RWPE2 (cell line): ENCODE measurements around the gene ARNT2.

Source experiments
- ATAC-seq: fragments of 200-7000 bp; cut with Tn5 transposase; 3 replicates; pipeline ENCODE4 v1.9.1; 2021; ENCODE audit warnings: low read depth
- DNase-seq: peaks from one replicate; pipeline ENCODE4 v3.0.0-alpha.2; 2020; ENCODE audit warnings: low spot score
- H3K27ac ChIP-seq: fragments of 450-650 bp; 2 replicates; pipeline ENCODE4 v1.5.1; 2017; ENCODE audit warnings: mild to moderate bottlenecking; ENCODE audit not compliant: poor library complexity, severe bottlenecking
- H3K27me3 ChIP-seq: fragments of 250-450 bp; sonication (Bioruptor Pico); 2 replicates; pipeline ENCODE4 v1.5.1; 2021; ENCODE audit warnings: mild to moderate bottlenecking, moderate library complexity; ENCODE audit not compliant: insufficient read depth, poor library complexity, severe bottlenecking
- H3K36me3 ChIP-seq: fragments of 250-450 bp; sonication (Bioruptor Pico); 2 replicates; pipeline ENCODE4 v1.5.1; 2020; ENCODE audit warnings: low read depth, mild to moderate bottlenecking, moderate library complexity
- H3K4me1 ChIP-seq: fragments of 250-450 bp; sonication (Bioruptor Pico); 2 replicates; pipeline ENCODE4 v1.5.1; 2021; ENCODE audit warnings: mild to moderate bottlenecking, moderate library complexity; ENCODE audit not compliant: insufficient read depth, poor library complexity, severe bottlenecking
- H3K4me3 ChIP-seq: fragments of 250-450 bp; sonication (Bioruptor Pico); 2 replicates; pipeline ENCODE4 v1.5.1; 2021; ENCODE audit warnings: mild to moderate bottlenecking, moderate library complexity; ENCODE audit not compliant: severe bottlenecking
- H3K9me3 ChIP-seq: fragments of 250-450 bp; sonication (Bioruptor Pico); 2 replicates; pipeline ENCODE4 v1.5.1; 2021; ENCODE audit warnings: mild to moderate bottlenecking, moderate library complexity; ENCODE audit not compliant: severe bottlenecking
- CTCF ChIP-seq: fragments of 450-650 bp; IDR thresholded peaks from one replicate; pipeline ENCODE4 v1.5.1; 2017; ENCODE audit warnings: mild to moderate bottlenecking, moderate library complexity; ENCODE audit not compliant: poor library complexity, severe bottlenecking

ARNT2 gene

GRCh38 chr15:80636675-80637074 lies 232.5 kb downstream of the ARNT2 start:
- peaks cover 6% of the 10 kb centered on the region for H3K9me3 ChIP-seq
- H3K27ac ChIP-seq: no peak overlapping the region
- no peaks in the 10 kb centered on the region for H3K4me1 ChIP-seq
- H3K4me3 ChIP-seq: no peak overlapping the region
- TF ChIP-seq CTCF: no peak
- ATAC-seq (no peak), DNase-seq (no peak)
- H3K36me3 ChIP-seq: no peaks in the 10 kb centered on the region
- no peaks in the 10 kb centered on the region for H3K27me3 ChIP-seq

DNA sequence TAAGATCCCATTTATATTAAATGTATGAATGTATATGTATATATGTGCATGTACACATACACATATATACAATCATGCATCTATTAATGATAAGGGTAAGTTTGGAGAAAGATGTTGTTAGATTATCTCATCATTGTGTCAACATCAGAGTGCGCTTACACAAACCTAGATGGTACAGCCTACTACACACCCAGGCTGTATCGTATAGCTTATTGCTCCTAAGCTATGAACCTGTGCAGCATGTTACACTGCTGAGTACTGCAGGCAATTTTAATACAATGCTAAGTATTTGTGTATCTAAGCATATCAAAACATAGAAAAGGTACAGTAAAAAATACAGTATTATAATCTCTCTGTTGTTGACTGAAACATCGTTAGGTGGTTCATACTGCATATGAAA lies 233.6 kb downstream of the ARNT2 start:
- ATAC-seq (no peak), DNase-seq (no peak)
- no peak for TF ChIP-seq CTCF
- H3K27me3 ChIP-seq: no peaks in the 10 kb centered on the region
- H3K4me3 ChIP-seq: no peak overlapping the region
- peaks cover 6% of the 10 kb centered on the region for H3K9me3 ChIP-seq
- no peaks in the 10 kb centered on the region for H3K36me3 ChIP-seq
- H3K27ac ChIP-seq: no peak overlapping the region
- no peaks in the 10 kb centered on the region for H3K4me1 ChIP-seq

- no peaks in the 10 kb centered on the region for H3K4me1 ChIP-seq
- DNase-seq (no peak), ATAC-seq (peak; percentile 19; the same call in 1 of the 3 replicates)
- peaks cover 6% of the 10 kb centered on the region for H3K9me3 ChIP-seq
- no peak overlapping the region for H3K4me3 ChIP-seq
- H3K36me3 ChIP-seq: no peaks in the 10 kb centered on the region
- no peaks in the 10 kb centered on the region for H3K27me3 ChIP-seq
- H3K27ac ChIP-seq: no peak overlapping the region
- no peak for TF ChIP-seq CTCF
Observed at GRCh38 chr15:80638553-80639167, 234.5 kb downstream of the ARNT2 start.

DNA sequence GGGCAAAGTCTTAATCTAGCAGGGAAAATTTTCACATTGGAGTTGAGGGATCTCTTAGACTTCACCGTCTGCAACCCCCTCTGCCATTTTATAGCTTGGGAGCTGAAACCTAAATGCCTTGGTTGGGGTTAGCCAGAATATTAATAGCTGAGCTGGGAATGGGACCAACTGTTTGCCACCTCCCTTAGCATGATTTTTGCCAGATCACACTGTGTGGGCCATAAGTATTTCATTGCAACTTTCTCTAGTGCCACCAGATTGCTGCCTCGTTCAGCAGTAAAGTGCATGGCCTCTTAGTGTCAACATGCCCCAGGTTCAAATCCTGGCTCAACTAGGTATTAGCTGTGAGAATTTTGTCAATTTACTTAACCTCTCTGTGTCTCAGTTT lies 235.0 kb downstream of the ARNT2 start:
- H3K4me1 ChIP-seq: no peaks in the 10 kb centered on the region

More for the DNA sequence above, 235.0 kb downstream of the ARNT2 start:
- Histone ChIP-seq H3K36me3 (no peaks in the 10 kb centered on the region), H3K9me3 (peaks cover 6% of the 10 kb centered on the region), H3K27ac (no peak overlapping the region), H3K27me3 (no peaks in the 10 kb centered on the region), H3K4me3 (no peak overlapping the region)
- no peak for ATAC-seq
- no peak for DNase-seq
- TF ChIP-seq CTCF: no peak
